Suppressor macrophage (primary cell): ENCODE results near the gene SORCS3.

Experiments
- DNase-seq, 4 experiments: peaks; one replicate each; pipeline ENCODE4 v3.0.0-alpha.2; 2020 to 2022

Gene SORCS3

DNA sequence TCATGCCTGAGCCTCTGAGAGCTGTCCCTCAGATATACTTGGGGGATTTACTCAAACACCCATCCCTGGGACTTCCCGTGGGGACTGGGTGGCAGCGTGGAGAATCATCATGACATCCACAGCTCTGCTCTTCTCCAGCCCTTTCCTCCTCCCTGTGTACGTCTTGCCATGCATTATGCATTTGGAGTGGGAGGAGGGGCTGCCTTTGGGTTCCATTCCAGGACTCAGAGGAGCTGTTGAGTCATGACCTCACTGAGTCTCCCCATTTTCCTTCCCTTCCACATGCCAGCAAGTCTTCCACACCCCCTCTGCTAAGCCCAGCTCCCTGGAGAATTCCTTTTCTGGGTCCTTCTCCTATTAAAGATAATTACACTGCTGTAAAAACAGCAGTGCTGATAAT, 480.7 kb downstream of the SORCS3 start:
- DNase-seq = no peak

DNA sequence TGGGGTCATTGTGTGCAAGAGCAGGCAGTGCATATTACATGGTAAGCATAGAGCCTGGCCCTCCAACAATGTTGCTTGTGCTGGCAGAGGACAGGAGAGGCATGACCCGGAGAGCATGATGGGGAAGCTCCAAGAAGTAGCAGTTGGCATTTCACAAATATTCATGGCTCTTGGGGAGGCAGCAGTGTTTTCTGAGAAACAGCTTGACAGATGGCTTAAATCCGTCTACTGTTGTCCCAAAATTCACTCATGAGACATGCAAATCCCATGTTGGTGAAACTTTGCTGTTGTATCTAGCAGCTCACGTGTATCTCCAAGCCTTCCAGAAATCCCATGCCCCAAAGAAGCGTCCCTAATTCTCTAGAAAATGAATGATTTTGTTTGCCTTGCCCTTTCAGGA, 487.0 kb downstream of the SORCS3 start:
- no peak for DNase-seq

DNA sequence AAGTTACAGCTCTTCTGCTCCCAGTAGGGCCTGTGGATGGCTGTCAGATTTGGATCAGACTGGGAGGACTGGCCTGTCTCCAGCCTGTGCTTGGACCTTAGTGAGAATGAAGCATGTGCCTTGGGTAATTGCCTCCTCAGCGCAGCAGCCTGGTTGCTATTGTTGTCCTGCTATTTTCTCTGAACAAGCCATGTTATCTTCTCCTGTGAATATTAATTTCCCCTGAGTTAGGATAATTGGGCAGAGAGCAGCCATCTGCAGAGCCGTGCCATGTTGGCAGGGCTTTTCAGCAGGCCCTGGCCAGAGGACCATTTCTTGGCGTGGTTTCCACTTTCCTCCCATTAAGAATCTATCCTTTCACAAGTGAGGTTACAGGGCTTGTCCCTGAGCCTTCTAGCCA, 497.3 kb downstream of the SORCS3 start:
- no peak for DNase-seq

DNA sequence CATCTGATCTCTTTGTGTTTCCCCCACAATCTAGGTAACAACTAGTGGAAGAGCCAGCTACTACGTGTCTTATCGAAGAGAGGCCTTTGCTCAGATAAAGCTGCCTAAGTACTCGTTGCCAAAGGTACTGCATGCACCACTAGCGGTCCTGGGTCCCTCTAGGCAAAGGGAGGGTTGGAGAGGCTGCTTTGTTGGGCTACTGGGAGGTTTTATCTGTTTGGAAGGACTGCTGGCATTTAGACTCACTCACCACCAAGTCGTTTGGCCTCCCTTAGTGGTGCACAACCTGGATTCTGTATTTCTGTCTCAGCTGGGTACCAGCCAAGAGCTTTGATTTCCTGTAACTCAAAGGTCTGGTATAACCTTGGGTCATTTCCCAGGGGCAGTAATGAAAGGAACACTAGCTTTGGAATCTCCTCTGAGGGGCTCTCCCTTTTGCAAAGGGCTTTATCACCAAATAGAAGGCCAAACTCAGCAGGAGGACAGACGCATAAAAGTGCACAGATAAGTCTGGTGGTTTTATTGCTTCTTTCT, 498.3 kb downstream of the SORCS3 start:
- no peak for DNase-seq

DNA sequence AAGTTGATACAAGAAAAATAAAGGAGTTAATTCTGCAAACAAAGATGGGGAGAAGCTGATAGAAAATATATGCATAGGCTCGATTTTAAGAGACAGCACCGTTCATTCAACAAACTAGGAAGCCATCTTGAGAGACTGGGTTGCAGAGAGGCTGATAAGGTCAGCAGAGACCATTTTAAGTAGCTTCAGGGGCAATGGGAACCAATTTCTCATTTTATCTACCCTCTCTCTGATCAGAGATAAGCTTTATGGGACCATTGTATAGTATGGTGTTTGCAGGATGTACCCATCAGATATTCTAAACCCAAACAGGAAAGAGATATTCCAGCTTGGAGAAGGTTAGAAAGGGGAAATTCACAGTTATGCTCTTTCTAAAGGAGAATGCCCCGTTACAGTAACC, 499.5 kb downstream of the SORCS3 start:
- no peak for DNase-seq

DNA sequence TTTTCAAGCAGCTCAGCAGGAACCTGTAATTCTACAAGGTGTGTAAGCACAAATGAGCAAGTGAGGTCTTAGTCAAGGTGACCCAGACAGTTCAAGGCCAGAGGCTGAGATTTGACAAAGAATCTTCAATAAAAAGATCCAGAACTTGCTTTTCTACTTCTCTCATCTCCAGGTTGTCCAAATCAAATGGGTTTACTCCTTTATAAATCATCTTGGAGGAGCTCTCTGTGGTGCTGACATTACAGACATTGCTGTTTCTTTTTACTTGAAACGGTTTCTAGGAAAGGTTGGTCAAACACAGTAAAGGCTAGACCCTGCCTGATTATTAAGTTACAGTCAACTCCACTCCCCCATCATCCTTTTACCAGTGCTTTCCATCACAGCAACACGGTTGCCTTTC, 504.6 kb downstream of the SORCS3 start:
- DNase-seq = no peak

DNA sequence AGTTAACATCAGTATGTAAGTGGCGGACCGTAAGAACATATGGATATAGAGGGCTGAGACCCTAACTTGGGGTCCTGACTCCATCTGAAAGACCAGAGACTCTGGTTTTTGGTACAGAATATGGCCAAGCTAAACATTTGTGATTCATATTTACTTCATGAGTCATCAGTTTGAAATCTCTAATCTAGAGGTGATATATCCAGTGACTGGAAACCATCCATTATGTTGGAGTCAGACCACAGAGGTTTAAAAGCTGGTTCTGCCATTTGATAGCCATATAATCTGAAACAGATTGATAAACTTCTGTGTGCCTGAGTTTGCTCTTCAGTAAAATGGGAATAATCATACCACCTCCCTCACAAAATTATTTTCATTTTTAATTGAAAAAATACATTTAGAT, 505.3 kb downstream of the SORCS3 start:
- DNase-seq = no peak

DNA sequence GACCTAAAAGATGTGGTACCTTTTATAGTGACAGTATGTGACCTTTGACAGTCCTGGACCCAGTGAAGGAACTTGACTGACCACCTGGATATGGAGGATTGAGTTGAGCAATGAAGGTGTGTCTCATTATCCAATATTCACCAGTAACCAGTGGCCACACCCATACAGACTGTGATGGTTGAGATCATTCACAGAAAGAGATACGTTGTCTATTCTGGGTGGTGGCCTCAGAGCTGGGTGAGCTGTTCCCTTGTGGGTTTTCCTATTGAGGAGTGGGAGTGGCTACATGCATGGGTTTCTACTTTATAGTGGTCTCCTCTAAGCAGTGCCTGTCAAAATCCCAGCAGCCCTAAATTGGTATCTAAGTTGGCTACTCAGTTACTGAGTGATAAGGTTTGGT, 507.4 kb downstream of the SORCS3 start:
- no peak for DNase-seq

DNA sequence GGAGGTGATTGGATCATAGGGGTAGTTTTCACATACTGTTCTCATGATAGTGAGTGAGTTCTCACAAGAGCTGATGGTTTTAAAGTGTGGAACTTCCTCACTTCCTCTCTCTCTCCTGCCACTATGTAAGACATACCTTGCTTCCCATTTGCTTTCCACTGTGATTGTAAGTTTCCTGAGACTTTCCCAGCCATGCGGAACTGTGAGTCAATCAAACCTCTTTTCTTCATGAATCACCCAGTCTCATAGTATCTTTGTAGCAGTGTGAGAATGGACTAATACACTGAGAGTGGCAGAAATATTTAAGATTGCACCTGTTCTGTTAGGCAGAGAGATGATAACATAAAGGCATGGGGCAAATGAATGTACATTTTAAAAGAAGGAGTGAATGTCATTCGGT, 507.8 kb downstream of the SORCS3 start:
- no peak for DNase-seq

DNA sequence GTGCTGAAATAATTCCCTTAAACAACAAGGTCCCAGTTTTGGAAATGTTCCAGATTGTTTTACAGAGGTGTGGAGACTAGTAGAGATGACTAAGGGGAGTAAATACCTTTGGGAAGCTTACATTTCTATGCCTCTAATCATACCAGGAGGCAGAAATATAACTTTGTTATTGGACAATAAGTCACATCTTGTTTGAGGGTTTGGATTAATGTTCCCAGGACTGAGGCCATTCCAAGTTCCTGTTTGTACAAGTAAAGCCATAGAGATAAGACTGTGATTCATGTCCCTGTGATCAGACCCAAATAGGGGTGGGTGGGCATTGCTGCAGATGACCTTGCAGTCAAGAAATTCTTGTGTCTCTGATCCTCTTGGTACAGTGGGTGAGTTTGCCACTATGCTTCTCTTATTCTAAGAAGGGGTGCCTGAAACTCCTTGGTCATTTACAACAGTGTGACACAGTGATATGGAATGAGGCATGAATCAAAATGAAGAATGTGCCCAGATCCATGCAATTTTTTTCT, 508.3 kb downstream of the SORCS3 start:
- no peak for DNase-seq

DNA sequence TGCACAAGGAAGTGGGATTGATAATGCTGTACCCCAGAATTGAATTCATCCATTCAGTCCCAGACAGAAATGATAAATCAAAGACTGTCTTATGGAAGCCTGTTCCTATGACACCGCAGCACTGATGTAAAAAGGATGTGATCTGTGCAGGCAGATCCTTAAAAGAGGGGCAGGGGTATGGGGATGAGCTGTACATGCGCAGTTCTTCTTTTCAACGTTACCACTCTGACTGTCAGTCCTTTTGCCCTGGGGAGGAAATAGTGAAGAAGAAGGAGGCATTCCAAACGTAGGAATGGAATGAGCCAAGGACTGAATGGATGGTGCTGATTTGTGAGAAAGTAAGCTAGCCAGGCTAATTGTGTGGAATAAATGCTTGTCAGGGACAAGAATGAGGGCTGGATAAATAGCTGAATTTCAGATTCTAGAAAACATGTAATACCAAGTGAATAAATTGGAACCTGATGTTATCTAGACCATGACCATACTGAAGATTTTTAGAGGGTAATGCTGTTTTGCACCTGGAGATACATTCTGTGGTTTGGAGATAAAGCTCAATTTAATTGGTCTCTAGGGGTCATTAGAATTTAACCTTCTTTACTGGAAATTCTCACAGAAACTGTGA, 509.3 kb downstream of the SORCS3 start:
- no peak for DNase-seq

DNA sequence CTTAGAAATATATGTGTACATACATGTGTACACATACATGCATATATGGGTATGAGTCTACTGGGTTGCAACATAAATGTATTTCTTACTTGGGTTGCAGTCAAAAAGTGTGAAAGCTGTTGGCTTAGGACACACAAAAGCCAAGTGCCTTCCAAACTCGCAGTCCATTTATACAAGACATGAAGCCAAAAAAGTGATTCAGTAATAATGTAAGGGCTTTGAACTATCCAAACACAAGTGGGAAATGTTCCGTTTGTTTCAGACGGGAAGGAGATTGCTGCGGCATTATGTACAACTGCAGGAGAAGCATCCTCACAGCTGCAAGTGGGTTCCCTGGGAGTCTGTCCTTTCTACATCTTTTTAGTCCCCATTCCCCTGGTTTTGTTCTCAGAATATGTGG, 513.6 kb downstream of the SORCS3 start:
- no peak for DNase-seq

DNA sequence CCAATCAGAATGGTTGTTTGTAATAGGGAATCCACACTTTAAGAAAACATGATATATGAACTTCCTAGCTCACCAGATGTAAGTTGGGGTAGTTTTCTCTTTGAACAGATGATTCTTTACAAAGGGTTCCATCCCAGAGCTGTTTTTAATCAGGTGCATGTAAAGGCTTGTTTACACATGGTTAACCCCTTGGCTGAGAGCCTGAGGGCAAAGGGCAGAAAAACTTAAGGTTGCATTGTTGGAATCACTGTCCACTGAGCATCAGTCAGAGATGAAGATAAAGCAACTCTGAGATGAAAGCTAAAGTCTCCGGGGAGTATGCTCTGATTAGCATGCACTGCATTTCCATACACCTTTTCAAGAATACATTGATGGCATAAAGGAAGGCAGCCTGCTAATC, 518.2 kb downstream of the SORCS3 start:
- no peak for DNase-seq

DNA sequence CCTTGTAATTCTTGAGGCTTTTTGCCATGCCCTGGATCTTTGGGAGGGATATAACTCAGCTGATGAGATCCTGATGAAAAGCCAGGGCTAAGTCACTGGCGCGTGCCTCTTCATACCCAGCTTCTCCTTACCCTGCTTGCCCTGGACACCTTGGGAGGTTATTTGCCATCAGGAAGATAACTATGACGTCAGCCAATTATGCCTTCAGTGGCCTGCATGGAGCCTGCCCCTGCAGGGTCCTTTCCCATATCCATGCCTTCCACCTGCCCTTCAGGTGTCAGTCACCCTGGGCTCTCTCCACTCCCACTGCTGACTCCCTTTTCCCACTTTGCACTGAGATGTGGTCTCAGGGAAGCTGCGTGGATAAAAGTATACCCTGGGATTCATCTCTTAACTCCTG, 520.1 kb downstream of the SORCS3 start:
- DNase-seq = no peak

DNA sequence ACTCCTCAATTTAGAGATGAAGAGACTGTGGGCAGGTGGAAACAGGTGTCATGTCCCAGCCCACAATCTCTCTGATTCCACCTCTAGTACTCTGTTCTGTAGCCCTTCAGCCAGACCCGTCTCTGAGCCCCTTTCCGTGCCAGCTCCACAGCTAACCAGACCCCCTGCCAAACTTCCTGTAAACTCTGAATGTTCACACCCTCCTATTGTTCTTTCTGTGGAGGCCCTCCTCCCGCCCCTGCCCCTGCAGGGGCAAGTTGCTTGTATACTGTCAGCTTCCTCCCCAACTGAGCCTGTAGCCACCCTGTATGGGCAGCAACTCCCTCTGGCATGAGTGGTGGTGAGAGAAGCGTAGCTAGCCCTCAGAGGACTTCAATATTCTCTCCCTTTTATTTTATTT, 520.7 kb downstream of the SORCS3 start:
- DNase-seq = no peak

DNA sequence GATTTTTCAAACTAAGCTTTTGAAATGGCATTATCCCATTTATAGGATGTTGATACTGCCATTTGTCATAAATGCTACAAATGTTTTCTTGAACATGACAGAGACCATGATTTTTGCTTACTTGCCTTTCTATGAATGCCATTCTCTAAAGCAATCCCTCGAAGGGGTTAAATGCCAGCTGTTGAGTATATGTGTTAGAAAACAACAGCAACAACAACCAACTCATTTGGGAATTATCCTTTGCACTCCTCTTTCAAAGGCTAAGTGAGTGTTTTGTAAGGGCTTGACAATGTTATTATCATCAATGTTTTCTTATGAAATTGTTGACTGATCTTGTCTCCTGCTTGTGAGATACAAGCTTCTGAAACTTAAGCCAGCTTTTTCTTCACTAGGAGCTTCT, 529.4 kb downstream of the SORCS3 start:
- no peak for DNase-seq

DNA sequence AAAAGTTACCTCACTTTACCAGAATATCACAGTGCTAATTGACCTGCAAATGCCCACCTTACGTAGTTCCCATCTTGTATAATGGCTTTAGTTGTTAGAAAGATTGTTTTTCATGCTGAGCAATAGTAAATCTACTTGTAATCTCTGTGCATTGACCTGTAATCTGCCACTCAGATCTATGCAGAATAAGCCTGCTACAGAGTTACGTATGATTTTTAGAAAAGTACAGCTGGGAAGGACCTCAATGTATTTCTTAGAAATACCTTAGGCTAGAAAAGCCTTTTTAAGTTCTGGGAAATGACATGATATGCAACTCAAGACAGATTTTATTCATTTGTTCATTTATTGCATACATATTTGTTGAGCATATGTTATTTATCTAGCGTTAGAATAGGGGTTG, 530.9 kb downstream of the SORCS3 start:
- no peak for DNase-seq

DNA sequence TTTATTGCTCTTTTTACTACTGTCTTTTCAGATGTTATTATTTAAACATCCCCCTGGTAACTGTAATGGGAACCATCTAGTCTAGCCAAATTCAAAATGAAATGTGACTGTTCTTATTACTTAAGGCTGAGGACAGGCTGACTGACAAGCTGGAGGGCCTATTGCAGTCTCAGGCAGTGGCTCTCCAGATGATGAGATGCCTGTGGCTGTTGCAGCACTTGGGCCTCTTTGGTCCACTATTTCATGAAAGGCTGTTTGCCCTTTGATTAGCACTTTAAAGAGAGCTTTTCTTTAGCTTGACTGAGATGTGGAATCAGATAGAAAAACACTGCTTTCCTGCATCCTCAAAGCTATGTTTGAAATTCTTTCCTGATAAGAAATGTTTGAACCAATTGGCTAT, 540.5 kb downstream of the SORCS3 start:
- no peak for DNase-seq

DNA sequence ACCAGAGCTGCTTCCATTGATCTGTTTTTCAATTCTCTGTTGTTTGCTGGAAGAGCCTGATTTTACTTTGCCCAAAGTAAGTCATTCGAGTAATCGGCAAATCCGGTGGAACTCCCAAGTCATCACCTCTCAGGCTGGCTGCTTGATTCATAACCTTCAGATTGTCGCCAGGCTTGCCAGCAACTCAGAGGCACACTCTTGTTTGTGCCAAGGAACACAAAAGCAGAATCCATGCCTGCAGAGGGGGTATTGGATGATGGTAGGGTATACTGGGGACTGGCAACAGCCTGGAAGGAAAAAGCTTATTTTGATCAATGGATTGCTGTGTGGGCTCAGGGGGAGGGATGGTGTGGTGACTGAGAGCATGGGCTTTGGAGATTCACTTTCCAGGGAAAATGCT, 542.4 kb downstream of the SORCS3 start:
- DNase-seq = no peak

DNA sequence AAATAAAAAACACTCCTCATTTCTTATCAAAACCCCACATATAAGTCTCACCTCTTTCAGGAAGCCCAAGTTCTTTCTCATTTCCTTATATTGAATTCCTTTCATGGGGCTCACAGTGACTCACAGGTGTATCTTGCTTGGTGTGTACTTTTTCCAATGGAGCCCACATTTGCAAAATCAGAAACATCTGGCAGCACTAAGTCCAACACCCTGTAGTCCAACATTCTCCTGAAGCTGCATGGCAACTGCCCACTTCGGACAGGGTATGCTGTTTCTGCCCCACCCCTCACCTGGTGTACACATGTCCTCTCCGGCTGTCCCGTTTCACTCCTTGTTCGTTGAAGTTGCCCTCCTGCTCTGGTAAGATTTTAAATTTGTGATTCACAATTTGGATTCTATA, 544.1 kb downstream of the SORCS3 start:
- DNase-seq = no peak

DNA sequence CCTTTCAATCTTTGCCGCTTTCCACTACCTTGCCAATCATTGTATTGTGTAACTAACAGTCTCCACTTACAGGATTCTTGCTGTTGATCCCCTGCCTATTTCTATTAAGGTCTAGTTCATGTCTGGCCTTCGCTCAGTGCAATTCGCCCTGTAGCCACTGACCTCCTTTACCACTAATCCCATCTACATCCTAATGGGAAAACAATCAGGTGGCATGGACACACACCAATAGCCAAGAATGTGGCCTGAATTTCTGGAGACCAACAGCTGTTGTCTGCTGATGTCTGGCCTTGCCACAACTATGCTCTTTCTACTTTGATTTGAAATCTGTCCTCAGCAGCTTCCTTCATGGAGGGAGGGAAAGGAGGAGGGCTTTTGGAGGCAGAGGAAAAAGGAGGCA, 546.2 kb downstream of the SORCS3 start:
- no peak for DNase-seq

DNA sequence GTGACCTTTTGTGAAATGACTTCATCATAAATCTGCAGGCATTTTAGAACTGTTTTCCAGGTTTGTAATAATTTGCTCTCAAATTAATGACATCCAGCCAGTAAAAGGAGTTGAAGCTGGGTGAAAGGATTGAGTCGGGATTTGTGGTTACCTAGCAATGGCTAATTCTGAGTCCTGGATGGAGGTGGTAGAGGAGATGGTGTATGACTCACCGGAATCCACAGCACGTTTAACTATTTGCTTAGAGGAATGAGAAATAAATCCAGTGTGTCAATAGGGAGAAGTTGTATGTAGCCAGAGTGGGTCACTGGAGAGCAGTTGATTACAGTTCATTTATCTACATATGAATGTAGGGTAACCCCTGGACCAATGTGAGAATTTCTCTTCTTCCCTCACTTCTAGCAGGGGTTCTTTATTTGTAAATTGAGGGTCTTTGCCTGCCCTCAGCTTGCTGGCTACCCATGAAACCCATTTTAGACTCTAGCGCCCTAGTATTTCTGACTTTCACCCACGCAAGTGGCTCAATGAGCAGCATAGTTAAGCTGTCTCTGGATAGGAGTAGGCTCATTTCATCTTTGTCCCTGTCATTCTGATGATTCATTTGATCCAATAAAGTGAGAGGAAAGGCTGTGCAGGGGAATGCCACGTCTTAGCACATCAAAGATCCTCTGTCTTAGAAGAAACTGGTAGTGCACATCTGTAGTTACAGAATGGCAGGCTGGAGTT, 547.8 kb downstream of the SORCS3 start:
- no peak for DNase-seq

DNA sequence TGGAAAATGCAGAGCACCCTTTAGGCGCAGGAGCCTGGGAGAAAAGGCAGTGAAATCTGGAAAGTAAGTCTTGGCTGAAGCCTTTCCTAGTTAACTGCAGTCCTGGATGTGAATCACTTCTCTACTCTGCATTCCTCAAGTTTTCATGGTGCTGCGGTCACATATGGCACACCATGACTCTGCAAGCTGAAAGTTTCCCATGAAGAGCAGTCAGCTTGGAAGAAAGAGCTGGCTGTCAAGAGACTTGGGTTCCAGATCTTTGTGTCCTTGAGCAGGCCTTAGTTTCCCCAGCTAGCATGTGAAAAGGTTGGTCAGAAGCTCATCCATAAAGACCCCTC, 548.3 kb downstream of the SORCS3 start:
- DNase-seq = no peak

DNA sequence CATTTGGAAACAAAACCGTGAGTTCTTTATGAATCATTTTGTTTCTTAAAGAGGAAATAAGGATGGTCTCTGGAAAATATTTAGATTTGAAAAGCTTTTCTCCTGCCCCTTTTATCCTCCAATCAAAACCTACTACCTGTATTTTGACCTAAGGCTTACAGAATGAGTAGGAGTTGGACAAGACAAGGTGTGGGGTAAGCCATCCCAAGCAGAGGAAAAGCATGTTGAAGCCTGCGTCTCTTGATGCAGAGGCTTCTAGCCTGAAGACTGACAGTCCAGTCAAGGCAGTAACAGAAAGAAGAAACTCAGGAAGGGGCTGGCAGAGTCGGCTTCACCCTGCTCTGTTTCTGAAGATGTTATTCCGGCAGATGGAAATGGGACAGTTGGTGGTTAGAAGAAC, 551.1 kb downstream of the SORCS3 start:
- DNase-seq = no peak

DNA sequence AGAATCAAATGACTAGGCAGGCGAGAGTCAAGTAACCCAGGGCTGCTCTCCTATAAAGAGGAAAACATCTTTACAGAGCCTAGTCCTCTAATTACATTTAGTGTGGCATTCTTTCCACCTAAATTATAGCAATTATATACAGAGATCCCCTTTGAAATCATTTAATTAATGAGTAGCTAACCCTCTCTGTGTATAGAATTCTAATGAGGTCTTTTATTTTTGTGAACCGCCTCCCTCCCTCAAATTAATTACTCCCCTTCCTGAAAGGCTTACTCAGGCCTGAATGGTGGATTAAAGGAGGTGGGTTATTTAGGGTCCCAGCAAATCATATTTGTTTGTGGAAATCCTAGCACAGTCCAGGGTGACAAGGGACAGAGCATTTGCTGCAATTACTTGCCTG, 551.8 kb downstream of the SORCS3 start:
- no peak for DNase-seq
